Thyroid gland (tissue), 4 donors: ENCODE results near the gene WEE1.

ENCODE experiments used
- POLR2A ChIP-seq, 2 donors: fragments of 450-650 bp; IDR thresholded peaks; one replicate each; pipeline ENCODE4 v1.6.1; 2017; ENCODE audit warnings: antibody characterized with exemption in 2 of 2, mild to moderate bottlenecking in 2 of 2, moderate library complexity in 1 of 2
- TF ChIP-seq, protein P1 (sequence below), 6 experiments: fragments of 200-600 bp in 3 of 6; fragments of 450-650 bp in 3 of 6; sonication (generic) in 3 of 6; IDR thresholded peaks; one replicate each; pipeline ENCODE4 v1.5.1; 2016 to 2019; ENCODE audit warnings: antibody characterized with exemption in 6 of 6, mild to moderate bottlenecking in 2 of 6, inconsistent platforms in 1 of 6, moderate library complexity in 1 of 6

DNA sequence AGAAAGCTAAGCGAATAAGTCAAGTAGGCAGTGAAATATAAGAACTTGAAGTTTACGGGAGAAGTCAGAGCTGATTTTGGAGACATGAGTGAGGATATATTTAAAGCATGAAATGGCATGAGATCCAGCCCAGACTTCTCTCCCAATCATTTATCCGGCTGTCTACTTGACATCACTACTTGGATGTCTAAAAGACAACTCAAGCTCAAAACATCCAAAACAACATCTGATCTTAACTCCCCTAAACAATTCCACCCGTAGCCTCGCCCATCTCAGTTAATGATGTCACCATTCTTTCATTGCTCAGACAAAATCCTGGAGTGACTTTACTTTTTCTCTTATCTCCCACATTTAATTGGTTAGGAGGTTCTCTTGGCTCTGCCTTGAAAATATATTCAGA lies 44.5 kb downstream of the WEE1 start:
- TF ChIP-seq, protein P1, sequence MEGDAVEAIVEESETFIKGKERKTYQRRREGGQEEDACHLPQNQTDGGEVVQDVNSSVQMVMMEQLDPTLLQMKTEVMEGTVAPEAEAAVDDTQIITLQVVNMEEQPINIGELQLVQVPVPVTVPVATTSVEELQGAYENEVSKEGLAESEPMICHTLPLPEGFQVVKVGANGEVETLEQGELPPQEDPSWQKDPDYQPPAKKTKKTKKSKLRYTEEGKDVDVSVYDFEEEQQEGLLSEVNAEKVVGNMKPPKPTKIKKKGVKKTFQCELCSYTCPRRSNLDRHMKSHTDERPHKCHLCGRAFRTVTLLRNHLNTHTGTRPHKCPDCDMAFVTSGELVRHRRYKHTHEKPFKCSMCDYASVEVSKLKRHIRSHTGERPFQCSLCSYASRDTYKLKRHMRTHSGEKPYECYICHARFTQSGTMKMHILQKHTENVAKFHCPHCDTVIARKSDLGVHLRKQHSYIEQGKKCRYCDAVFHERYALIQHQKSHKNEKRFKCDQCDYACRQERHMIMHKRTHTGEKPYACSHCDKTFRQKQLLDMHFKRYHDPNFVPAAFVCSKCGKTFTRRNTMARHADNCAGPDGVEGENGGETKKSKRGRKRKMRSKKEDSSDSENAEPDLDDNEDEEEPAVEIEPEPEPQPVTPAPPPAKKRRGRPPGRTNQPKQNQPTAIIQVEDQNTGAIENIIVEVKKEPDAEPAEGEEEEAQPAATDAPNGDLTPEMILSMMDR (IDR thresholded peaks at IDR 0.05): no peak
- no peak for TF ChIP-seq POLR2A (IDR thresholded peaks at IDR 0.05)
